Neural cell (in vitro differentiated cells): Measurements from ENCODE around the gene KANSL3.

Source experiments
- CTCF ChIP-seq: fragments of 450-650 bp; IDR thresholded peaks from 2 replicates; pipeline ENCODE4 v1.5.1; 2014; ENCODE audit warnings: antibody characterized with exemption, mild to moderate bottlenecking, moderate library complexity; ENCODE audit not compliant: poor library complexity, severe bottlenecking
- EP300 ChIP-seq: fragments of 450-650 bp; conservative IDR thresholded peaks from 2 replicates; pipeline ENCODE4 v1.6.1; 2014; ENCODE audit warnings: antibody characterized with exemption, mild to moderate bottlenecking, moderate library complexity; ENCODE audit not compliant: poor library complexity, severe bottlenecking
- EZH2 ChIP-seq: fragments of 200-600, 300-800 bp; shearing (Covaris generic), sonication (generic); IDR thresholded peaks from 2 replicates; pipeline ENCODE4 v1.6.1; 2014; ENCODE audit warnings: antibody characterized with exemption, low read length, borderline replicate concordance, mild to moderate bottlenecking; ENCODE audit not compliant: insufficient read depth, poor library complexity, severe bottlenecking
- MXI1 ChIP-seq: fragments of 450-650 bp; conservative IDR thresholded peaks from 2 replicates; pipeline ENCODE4 v1.6.1; 2014; ENCODE audit warnings: antibody characterized with exemption, mild to moderate bottlenecking; ENCODE audit not compliant: poor library complexity, severe bottlenecking
- POLR2AphosphoS5 ChIP-seq: IDR thresholded peaks from 2 replicates; pipeline ENCODE4 v1.6.1; 2012
- RAD21 ChIP-seq: fragments of 450-650 bp; conservative IDR thresholded peaks from 2 replicates; pipeline ENCODE4 v1.6.1; 2014; ENCODE audit warnings: antibody characterized with exemption, mild to moderate bottlenecking, moderate library complexity
- SMC3 ChIP-seq: fragments of 450-650 bp; conservative IDR thresholded peaks from 2 replicates; pipeline ENCODE4 v1.6.1; 2014; ENCODE audit warnings: antibody characterized with exemption, mild to moderate bottlenecking, moderate library complexity; ENCODE audit not compliant: poor library complexity
- TAF1 ChIP-seq: IDR thresholded peaks from 2 replicates; pipeline ENCODE4 v1.6.1; 2012; ENCODE audit warnings: low read depth
- TF ChIP-seq, protein P1 (sequence below): IDR thresholded peaks from 2 replicates; pipeline ENCODE4 v1.6.1; 2012; ENCODE audit warnings: borderline replicate concordance

DNA sequence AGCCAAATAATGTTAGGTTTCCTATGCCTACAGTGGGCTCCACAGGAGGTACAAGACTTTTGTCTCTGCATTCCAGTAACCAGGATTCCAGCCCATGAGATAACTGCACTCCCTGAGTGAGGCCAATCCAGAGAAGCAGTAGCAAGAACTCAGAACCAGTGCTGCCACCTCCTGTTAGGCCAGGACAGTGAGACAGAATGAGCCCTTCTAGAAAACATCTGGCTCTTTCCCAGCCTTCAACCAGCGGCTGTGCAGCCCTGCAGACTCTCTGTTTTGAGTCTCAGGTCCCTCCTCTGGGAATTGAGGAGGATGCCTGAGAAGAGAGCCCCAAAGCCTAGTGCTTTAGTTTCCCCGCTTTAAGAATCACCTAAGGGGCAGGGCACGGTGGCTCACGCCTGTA is 57.3 kb downstream of the KANSL3 start:
- no peak for TF ChIP-seq CTCF
- TF ChIP-seq SMC3 = no peak
- no peak for TF ChIP-seq EP300
- no peak for TF ChIP-seq TAF1
- no peak for TF ChIP-seq RAD21
- TF ChIP-seq MXI1 = no peak
- TF ChIP-seq, protein P1, sequence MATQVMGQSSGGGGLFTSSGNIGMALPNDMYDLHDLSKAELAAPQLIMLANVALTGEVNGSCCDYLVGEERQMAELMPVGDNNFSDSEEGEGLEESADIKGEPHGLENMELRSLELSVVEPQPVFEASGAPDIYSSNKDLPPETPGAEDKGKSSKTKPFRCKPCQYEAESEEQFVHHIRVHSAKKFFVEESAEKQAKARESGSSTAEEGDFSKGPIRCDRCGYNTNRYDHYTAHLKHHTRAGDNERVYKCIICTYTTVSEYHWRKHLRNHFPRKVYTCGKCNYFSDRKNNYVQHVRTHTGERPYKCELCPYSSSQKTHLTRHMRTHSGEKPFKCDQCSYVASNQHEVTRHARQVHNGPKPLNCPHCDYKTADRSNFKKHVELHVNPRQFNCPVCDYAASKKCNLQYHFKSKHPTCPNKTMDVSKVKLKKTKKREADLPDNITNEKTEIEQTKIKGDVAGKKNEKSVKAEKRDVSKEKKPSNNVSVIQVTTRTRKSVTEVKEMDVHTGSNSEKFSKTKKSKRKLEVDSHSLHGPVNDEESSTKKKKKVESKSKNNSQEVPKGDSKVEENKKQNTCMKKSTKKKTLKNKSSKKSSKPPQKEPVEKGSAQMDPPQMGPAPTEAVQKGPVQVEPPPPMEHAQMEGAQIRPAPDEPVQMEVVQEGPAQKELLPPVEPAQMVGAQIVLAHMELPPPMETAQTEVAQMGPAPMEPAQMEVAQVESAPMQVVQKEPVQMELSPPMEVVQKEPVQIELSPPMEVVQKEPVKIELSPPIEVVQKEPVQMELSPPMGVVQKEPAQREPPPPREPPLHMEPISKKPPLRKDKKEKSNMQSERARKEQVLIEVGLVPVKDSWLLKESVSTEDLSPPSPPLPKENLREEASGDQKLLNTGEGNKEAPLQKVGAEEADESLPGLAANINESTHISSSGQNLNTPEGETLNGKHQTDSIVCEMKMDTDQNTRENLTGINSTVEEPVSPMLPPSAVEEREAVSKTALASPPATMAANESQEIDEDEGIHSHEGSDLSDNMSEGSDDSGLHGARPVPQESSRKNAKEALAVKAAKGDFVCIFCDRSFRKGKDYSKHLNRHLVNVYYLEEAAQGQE = no peak
- no peak for TF ChIP-seq POLR2AphosphoS5
- no peak for TF ChIP-seq EZH2
